GM19452 (cell line): ENCODE data around the gene SULT6B1.
"Not testable (repeated sequence)": the region's sequence is repeated elsewhere in the genome, so short reads cannot be mapped to it uniquely, and the experiment has no call there.

Experiments
- ATAC-seq: cut with Tn5 transposase; IDR thresholded peaks from one replicate; pipeline ENCODE4 v1.9.1; 2021; ENCODE audit not compliant: unreplicated experiment

The SULT6B1 gene

GRCh38 chr2:37188570-37188969, at the start of gene SULT6B1:
Gene SULT6B1, minus strand, starts transcription at chr2:37188670. Its CDS starts 30 bp downstream, at chr2:37188640.
- no peak for ATAC-seq

DNA sequence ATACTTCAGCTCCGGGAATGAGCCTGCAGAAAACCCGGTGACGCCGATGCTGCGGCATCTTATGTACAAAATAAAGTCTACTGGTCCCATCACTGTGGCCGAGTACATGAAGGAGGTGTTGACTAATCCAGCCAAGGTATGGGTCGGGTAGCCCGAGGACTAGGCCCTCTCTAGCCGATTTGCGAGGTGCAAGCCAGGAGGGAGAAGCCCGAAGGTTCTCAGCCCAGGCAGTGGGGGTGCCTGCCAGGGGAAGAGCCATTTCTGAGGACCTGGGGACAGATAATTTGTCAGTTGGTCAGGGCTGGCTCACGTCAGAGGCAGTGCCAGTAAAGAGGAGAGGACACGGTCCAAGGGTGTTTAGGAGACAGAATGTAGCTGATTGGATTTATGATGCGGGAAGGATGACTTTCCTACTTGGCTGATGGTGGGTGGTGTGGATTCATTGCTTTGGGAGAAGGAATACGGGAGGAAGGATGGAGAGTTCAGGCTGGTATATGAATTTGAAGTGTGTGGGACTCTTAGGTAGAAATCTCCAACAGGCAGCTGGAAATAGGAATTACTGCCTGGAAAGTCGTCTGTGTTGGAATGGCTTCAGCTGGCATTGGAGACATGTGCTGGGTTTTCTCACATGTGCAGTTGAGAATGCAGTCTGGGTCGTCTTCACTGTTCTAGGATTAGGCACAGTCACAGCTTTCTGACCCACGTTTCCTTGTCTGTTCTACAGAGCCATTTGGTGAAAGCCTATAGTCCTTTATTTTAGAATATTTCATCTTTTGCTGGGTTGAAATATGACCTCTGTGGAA, 43.9 kb upstream of the SULT6B1 start:
- no peak for ATAC-seq

- ATAC-seq = peak; percentile 93
Observed at GRCh38 chr2:37231241-37232130, 43.0 kb upstream of the SULT6B1 start, which contains the start of the genes CEBPZ and NDUFAF7. Gene CEBPZ, minus strand, starts transcription at chr2:37231596. Its CDS starts 29 bp downstream, at chr2:37231567. Gene NDUFAF7, plus strand, starts transcription at chr2:37231658. Its CDS starts 48 bp downstream, at chr2:37231706.

DNA sequence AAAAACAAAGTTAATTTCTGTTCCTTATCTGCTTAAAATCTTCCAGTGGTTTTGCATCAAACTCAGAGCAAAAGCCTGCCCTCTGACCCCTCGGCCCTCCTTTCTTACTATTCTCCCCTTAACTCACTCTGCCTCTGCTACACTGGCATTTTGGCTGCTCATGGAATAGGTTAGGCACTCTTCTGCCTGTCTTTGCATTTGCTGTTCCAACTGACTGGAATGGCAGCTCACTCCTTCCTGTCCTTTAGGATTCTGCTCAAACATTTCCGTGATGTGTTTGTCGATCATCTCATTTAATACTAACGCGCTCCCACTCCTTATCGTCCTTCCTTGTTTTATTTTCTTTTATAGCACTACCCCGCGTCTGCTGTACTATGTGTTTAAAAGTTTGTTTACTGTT, 42.1 kb upstream of the SULT6B1 start:
- ATAC-seq = no peak

GRCh38 chr2:37228788-37229187, 40.3 kb upstream of the SULT6B1 start:
- no peak for ATAC-seq

DNA sequence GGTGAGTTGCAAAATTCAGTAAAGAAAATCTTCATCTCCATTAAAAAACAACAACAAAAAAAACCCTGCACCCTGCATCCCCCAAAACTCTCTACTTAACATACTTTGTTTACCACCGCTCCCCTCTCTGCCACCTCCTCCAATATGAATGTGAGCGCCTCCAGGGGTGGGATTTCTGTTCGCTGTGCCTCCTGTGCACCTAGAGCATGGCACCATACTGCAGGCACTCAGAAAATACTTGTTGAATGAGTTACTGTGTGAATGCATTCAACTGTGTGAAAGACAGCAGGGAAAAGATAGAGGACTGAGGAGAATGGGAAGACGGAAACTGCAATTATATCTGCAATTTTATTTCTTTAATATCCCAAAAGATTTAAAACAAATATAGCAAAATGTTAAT, 38.4 kb upstream of the SULT6B1 start:
- no peak for ATAC-seq

DNA sequence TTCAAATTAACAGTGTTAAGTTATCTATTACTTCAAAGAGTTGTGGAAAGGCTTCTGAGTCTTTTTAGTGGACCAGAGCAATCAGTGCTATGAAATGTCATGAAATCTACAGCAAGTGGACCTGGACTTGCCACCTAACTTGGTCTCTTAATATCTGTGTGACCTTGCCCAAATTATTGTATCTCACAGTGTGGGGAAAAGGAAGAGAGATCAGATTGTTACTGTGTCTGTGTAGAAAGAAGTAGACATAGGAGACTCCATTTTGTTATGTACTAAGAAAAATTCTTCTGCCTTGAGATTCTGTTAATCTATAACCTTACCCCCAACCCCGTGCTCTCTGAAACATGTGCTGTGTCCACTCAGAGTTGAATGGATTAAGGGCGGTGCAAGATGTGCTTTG, 36.7 kb upstream of the SULT6B1 start:
- ATAC-seq = not testable (repeated sequence)

- no peak for ATAC-seq
Observed at GRCh38 chr2:37224063-37224462, 35.6 kb upstream of the SULT6B1 start.

DNA sequence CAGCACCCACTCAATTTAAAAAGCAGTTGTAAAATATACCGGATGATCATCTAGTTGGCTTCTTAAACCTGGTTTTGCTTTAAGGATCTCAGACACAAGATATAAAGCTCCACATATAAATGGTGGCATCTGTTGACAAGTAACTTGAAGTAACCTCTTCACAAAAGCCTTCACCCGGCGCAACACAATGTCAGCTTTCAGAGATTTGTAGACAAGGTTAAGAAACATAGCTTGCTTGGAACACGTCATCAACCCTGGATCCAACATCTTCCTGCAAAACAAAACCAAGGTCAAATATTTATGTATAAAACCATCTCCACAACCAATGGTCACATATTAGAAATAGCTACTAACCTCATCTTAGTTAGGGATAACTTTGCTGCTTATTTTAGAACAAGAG, 34.7 kb upstream of the SULT6B1 start:
- no peak for ATAC-seq

DNA sequence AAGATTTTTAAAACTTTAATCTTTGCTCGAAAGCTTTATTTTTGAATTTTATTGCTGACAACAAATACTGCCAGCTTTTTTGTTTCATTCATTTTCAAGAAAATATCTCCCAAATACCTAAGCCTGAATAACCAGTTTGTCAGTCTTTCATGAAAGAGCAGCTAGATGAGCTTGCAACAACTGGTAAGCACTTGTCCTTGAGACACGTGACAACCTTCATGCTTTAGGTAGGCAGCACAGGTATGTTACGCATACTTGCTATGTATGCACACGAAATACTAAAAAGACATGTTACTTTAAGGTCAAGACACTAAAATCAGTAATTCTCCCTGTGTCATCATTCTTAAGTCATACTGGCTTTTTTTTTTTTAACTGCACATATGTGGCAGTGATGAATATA, 30.6 kb upstream of the SULT6B1 start:
- ATAC-seq = no peak

- no peak for ATAC-seq
Observed at GRCh38 chr2:37215250-37215649, 26.8 kb upstream of the SULT6B1 start.

DNA sequence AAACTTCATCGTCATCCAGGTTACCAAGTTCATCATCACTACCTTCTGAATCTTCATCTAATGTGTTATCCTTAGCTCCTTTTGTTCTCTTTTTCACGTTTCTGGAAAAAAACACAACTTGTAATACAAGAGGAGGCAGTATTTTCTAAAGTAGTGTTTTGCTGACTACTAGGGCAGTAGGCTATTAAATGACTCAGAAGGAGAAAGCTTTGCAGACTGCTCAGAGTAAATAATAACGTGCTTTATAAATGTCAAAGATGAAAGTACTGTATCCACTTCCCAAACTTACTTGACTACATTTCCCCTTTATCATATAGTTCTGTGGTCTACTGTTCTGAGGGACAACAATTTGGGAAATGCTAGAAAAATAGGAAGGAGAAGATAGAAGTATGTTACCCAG, 23.5 kb upstream of the SULT6B1 start:
- ATAC-seq = no peak

GRCh38 chr2:37211212-37211611, 22.7 kb upstream of the SULT6B1 start:
- ATAC-seq = no peak

- not testable (repeated sequence) for ATAC-seq
Observed at GRCh38 chr2:37206760-37207159, 18.3 kb upstream of the SULT6B1 start.

DNA sequence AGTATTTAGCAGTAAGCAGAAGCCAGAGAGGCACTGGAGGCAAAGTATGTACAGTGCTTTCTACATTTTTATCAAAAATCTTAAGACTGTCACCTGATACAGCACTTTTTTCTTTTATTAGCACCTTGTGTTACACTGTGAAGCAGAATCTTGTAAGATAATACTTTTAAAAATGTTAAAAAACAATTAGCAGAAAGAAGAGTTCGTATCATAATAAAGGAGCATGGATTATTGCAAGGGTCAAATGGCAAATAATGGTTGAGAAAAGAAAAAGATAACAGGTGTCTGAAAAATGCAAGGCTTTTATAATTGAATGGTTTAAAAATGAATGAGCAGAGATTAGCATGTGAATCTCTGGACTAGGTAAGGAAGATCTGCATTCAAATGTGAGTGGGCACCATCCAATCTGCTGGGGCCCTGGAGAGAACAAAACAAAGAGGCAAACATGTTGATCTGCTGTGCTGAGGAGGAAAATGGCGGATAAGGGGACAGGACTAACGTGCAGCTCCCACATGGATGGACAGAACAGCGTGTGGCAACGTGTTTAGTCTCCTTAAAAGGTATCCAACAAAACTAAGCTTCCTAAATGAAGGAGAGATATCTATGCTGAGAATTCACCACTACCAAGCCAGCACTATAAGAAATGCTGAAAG, 17.3 kb upstream of the SULT6B1 start:
- ATAC-seq = no peak

- not testable (repeated sequence) for ATAC-seq
Observed at GRCh38 chr2:37205071-37205661, 16.7 kb upstream of the SULT6B1 start.

DNA sequence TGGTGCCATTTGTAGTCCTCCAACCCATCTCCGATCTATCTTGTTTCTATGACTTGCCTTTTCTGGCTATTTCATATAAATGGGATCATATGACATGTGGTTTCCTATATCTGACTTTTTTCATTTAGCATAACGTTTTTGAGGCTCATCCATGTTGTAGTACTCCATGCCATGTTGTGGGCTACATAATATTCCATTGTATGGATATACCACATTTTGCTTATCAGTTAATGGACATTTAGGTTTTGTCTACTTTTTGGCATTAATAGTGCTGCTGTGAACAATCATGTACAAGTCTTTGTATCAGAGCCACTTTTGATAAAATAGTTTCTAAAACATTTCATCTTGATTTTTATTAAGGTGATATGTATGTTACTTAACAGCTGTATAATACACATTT, 15.2 kb upstream of the SULT6B1 start:
- ATAC-seq = no peak

DNA sequence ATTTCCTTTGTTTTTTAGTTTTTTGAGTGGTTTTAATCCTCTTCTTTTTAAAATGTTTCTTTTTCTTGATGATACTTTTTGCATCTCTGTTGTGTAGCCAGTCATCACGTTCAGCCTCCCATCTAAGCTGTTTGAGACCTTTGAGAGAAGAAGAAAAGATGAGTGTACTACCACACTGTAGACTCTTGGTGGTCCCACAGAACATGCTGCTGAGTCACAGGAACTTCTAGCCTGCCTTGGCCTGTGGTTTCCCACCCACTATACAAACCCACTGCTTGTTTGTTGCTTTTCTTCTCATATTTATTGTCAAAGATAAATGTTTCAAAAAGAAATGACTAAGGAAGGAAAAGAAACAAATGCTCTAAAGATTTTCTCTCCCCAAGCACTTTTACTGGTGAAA, 13.3 kb upstream of the SULT6B1 start:
- ATAC-seq = no peak

GRCh38 chr2:37201208-37201607, 12.7 kb upstream of the SULT6B1 start:
- no peak for ATAC-seq

DNA sequence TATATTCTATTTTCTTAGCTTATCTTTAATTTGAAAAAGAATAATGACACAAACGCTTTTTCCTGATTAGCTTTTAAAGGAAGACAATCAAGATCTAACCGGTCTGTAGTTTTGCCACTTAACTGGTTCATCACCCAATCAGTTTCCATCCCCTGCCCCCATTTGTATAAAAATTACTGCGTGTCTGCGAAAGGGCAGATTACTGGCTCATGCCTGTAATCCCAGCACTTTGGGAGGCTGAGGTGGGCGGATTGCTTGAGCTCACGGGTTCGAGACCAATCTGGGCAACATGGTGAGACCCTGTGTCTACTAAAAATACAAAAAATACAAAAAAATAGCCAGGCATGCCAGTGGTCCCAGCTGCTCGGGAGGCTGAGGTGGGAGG, 10.2 kb upstream of the SULT6B1 start:
- no peak for ATAC-seq
